T-helper 2 cell treated with Interferon-gamma antibody and Interleukin-4, amounts not matched to agents 5 μg/mL and 100 μg/mL, for 36 hours (primary cell): ENCODE results near the gene BICRAL.

Source experiments
- DNase-seq: peaks from one replicate; pipeline ENCODE4 v3.0.0; 2021; ENCODE audit warnings: low spot score
- H3K27ac Mint-ChIP-seq: one replicate; pipeline ENCODE4 v1.8.0; 2021; ENCODE audit warnings: mild to moderate bottlenecking, mixed read lengths
- H3K27me3 Mint-ChIP-seq: one replicate; pipeline ENCODE4 v1.8.0; 2021; ENCODE audit warnings: low read depth, mixed read lengths
- H3K36me3 Mint-ChIP-seq: one replicate; pipeline ENCODE4 v1.8.0; 2021; ENCODE audit warnings: low read depth, mixed read lengths
- H3K4me1 Mint-ChIP-seq: one replicate; pipeline ENCODE4 v1.8.0; 2021; ENCODE audit warnings: low read depth, mixed read lengths
- H3K4me3 Mint-ChIP-seq: one replicate; pipeline ENCODE4 v1.8.0; 2022; ENCODE audit warnings: mild to moderate bottlenecking, moderate library complexity, mixed read lengths
- H3K9me3 Mint-ChIP-seq: one replicate; pipeline ENCODE4 v1.8.0; 2021; ENCODE audit warnings: mixed read lengths

Gene BICRAL

GRCh38 chr6:42777126-42777822 is 4.6 kb upstream of the BICRAL start:
- no peak for DNase-seq
- Mint-ChIP-seq H3K27me3 (no peaks in the 10 kb centered on the region), H3K4me3 (peak overlapping the region; percentile 46), H3K27ac (peak overlapping the region; percentile 56), H3K36me3 (peaks cover 14% of the 10 kb centered on the region), H3K4me1 (peaks cover 57% of the 10 kb centered on the region), H3K9me3 (no peaks in the 10 kb centered on the region)

GRCh38 chr6:42778122-42778521 is 3.7 kb upstream of the BICRAL start:
- Mint-ChIP-seq H3K27ac (no peak overlapping the region), H3K9me3 (no peaks in the 10 kb centered on the region), H3K4me1 (peaks cover 51% of the 10 kb centered on the region)

GRCh38 chr6:42779521-42779920 is 2.3 kb upstream of the BICRAL start:
- Mint-ChIP-seq H3K4me3 (no peak overlapping the region), H3K27me3 (no peaks in the 10 kb centered on the region), H3K36me3 (peaks cover 21% of the 10 kb centered on the region), H3K9me3 (no peaks in the 10 kb centered on the region), H3K27ac (no peak overlapping the region), H3K4me1 (peaks cover 44% of the 10 kb centered on the region)
- DNase-seq, result no peak

More at GRCh38 chr6:42778122-42778521, 3.7 kb upstream of the BICRAL start:
- H3K4me3 Mint-ChIP-seq, result no peak overlapping the region
- H3K27me3 Mint-ChIP-seq, result no peaks in the 10 kb centered on the region
- H3K36me3 Mint-ChIP-seq, result peaks cover 15% of the 10 kb centered on the region
- DNase-seq, result no peak

- Mint-ChIP-seq H3K27me3 (no peaks in the 10 kb centered on the region), H3K9me3 (no peaks in the 10 kb centered on the region), H3K4me3 (peak overlapping the region; percentile 97), H3K4me1 (peaks cover 41% of the 10 kb centered on the region), H3K36me3 (peaks cover 22% of the 10 kb centered on the region), H3K27ac (peak overlapping the region; percentile 100)
- DNase-seq, result no peak
Measured at GRCh38 chr6:42781546-42781795, 381 bp upstream of the BICRAL start.

DNA sequence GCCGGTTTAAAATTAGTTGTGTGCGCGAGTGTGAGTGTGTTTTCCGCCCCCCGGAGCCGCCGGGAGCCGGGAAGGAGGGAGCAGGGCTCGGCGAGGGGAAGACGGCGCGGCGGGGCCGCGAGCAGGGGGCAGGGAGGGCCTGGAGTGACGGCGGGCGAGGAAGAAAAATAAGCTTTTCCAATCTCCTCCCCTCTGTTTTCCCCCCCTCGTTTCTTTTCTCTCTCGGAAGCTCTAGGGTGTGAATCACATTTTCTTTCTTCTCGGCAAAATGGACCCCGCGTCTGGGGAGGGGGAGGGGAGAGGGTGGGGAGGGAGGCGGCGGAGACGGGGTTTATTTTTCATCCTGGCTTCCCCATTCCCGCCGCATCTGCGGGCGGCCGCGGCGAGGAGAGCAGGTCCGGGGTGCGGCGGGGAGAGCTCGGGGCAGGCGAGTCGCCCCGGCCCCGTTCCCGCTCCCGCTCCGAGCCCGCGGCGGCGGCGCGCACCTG is 881 bp downstream of the BICRAL start:
- H3K4me3 Mint-ChIP-seq, result peak overlapping the region; percentile 97
- peak; percentile 64 for DNase-seq
- peaks cover 28% of the 10 kb centered on the region for H3K4me1 Mint-ChIP-seq
- H3K9me3 Mint-ChIP-seq, result no peaks in the 10 kb centered on the region
- H3K27me3 Mint-ChIP-seq, result no peaks in the 10 kb centered on the region
- peaks cover 16% of the 10 kb centered on the region for H3K36me3 Mint-ChIP-seq
- peak overlapping the region; percentile 100 for H3K27ac Mint-ChIP-seq

GRCh38 chr6:42783177-42783875 is 1.5 kb downstream of the BICRAL start:
- DNase-seq, result peak; percentile 65
- Mint-ChIP-seq H3K36me3 (peaks cover 18% of the 10 kb centered on the region), H3K9me3 (no peaks in the 10 kb centered on the region), H3K27me3 (no peaks in the 10 kb centered on the region), H3K4me1 (peaks cover 27% of the 10 kb centered on the region), H3K27ac (peak overlapping the region; percentile 97), H3K4me3 (peak overlapping the region; percentile 96)

- Mint-ChIP-seq H3K27ac (peak overlapping the region; percentile 97), H3K4me1 (peaks cover 30% of the 10 kb centered on the region), H3K27me3 (no peaks in the 10 kb centered on the region), H3K9me3 (no peaks in the 10 kb centered on the region), H3K36me3 (peaks cover 23% of the 10 kb centered on the region), H3K4me3 (peak overlapping the region; percentile 96)
- no peak for DNase-seq
Measured at GRCh38 chr6:42783876-42784642, 2.2 kb downstream of the BICRAL start.

GRCh38 chr6:42784717-42785498 is 3.1 kb downstream of the BICRAL start:
- DNase-seq, result no peak
- Mint-ChIP-seq H3K27ac (peak overlapping the region; percentile 97), H3K4me3 (peak overlapping the region; percentile 96), H3K4me1 (peaks cover 33% of the 10 kb centered on the region), H3K27me3 (no peaks in the 10 kb centered on the region), H3K36me3 (peaks cover 28% of the 10 kb centered on the region), H3K9me3 (no peaks in the 10 kb centered on the region)

DNA sequence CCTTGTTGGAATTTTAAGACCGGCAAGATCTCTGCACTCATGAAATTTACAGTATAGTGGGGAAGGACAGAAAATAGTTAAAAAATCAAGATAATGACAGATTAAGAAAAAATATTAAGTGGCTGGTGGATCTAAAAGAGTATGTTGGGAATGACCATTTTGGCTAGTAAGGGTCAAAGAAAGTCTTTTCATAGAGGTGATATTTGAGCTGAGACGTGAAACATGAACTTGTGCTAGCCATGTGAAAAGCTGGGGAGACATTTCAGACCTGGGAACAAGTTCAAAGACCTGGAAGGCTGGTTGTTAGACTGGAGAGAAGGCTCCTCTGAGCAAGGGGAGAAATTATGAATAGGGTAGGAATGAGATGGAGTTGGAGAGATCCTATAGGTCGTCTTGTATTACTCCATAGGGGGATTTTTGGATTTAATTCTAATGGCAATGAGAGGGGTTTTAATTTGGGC is 4.7 kb downstream of the BICRAL start:
- Mint-ChIP-seq H3K27me3 (no peaks in the 10 kb centered on the region), H3K36me3 (peaks cover 34% of the 10 kb centered on the region), H3K4me1 (peaks cover 32% of the 10 kb centered on the region), H3K4me3 (no peak overlapping the region), H3K27ac (no peak overlapping the region), H3K9me3 (no peaks in the 10 kb centered on the region)
- no peak for DNase-seq

DNA sequence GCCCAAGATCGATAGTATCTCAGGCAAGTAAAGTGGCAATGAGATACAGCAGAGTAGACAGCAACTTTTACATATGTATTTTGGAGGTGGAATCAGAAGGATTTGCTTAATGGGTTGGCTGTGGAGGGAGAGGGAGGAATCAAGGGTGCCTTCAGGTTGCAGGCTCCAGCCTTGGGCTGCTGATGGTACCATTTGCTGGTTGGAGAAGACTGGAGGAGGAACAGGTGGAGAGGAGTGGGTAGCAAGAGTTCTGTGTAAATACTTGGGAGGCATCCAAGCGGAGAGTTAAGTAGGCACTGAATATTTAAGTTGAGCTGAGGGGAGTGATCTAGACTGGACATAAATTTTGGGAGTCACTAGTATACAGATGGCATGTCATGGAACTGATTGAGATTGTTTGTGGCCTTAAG is 5.2 kb downstream of the BICRAL start:
- Mint-ChIP-seq H3K27me3 (no peaks in the 10 kb centered on the region), H3K27ac (no peak overlapping the region), H3K9me3 (no peaks in the 10 kb centered on the region), H3K4me3 (no peak overlapping the region), H3K4me1 (peaks cover 32% of the 10 kb centered on the region), H3K36me3 (peaks cover 32% of the 10 kb centered on the region)
- no peak for DNase-seq

- no peak for DNase-seq
- H3K4me1 Mint-ChIP-seq, result peaks cover 32% of the 10 kb centered on the region
Measured at GRCh38 chr6:42788671-42789070, 6.8 kb downstream of the BICRAL start.

GRCh38 chr6:42790549-42791181 is 8.8 kb downstream of the BICRAL start:
- H3K27me3 Mint-ChIP-seq, result no peaks in the 10 kb centered on the region
- H3K9me3 Mint-ChIP-seq, result no peaks in the 10 kb centered on the region
- peaks cover 21% of the 10 kb centered on the region for H3K36me3 Mint-ChIP-seq
- DNase-seq, result no peak
- peaks cover 21% of the 10 kb centered on the region for H3K4me1 Mint-ChIP-seq
- H3K4me3 Mint-ChIP-seq, result no peak overlapping the region
- peak overlapping the region; percentile 24 for H3K27ac Mint-ChIP-seq

More at GRCh38 chr6:42788671-42789070, 6.8 kb downstream of the BICRAL start:
- Mint-ChIP-seq H3K27me3 (no peaks in the 10 kb centered on the region), H3K27ac (peak overlapping the region; percentile 7), H3K9me3 (no peaks in the 10 kb centered on the region), H3K36me3 (peaks cover 29% of the 10 kb centered on the region), H3K4me3 (no peak overlapping the region)

DNA sequence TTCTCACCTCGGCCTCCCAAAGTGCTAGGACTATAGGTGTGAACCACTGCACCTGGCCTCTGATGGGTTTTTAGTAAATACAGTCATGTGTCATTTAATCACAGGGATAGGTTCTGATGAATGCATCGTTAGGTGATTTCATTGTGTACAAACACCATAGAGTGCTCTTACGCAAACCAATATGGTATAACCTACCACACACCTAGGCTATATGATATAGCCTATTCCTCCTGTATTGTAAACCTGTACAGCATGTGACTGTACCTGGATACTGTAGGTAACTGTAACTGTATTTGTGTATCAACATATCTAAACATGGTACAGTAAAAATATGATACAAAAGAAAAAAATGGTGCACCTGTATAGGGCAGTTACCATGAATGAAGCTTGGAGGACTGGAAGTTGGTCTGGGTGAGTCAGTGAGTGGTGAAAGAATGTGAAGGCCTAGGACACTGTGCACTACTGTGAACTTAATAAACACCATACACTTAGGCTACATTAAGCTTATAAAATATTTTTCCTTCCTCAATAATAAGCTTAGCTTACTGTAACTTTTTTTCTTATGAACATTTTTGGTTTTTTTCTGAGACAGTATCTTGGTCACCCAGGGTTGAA is 10.0 kb downstream of the BICRAL start:
- no peaks in the 10 kb centered on the region for H3K27me3 Mint-ChIP-seq
- DNase-seq, result no peak
- H3K27ac Mint-ChIP-seq, result no peak overlapping the region
- no peaks in the 10 kb centered on the region for H3K9me3 Mint-ChIP-seq
- no peak overlapping the region for H3K4me3 Mint-ChIP-seq
- peaks cover 22% of the 10 kb centered on the region for H3K36me3 Mint-ChIP-seq
- peaks cover 28% of the 10 kb centered on the region for H3K4me1 Mint-ChIP-seq
